Neutrophil (primary cell): Measurements from ENCODE around the gene DEFB112.

ENCODE experiments used
- H3K27ac ChIP-seq: fragments of 200-600 bp; sonication (generic); 2 replicates; pipeline ENCODE4 v1.5.1; 2016; ENCODE audit warnings: mild to moderate bottlenecking, moderate library complexity
- H3K27me3 ChIP-seq: fragments of 200-600 bp; sonication (generic); 2 replicates; pipeline ENCODE4 v1.6.0; 2016; ENCODE audit warnings: mild to moderate bottlenecking
- H3K36me3 ChIP-seq: fragments of 200-600 bp; sonication (generic); 2 replicates; pipeline ENCODE4 v1.5.1; 2017
- H3K4me1 ChIP-seq, 2 experiments: fragments of 200-600 bp in 1 of 2; sonication (generic) in 1 of 2; 1 replicate in 1 of 2; 2 replicates in 1 of 2; pipeline versions ENCODE4 v1.5.1 to v1.6.1; 2013 to 2016; ENCODE audit warnings: low read depth in 1 of 2, low read length in 1 of 2, mild to moderate bottlenecking in 1 of 2, moderate library complexity in 1 of 2; ENCODE audit not compliant: control insufficient read depth in 1 of 2, insufficient read depth in 1 of 2
- H3K4me3 ChIP-seq, 2 experiments: fragments of 200-600 bp in 1 of 2; sonication (generic) in 1 of 2; 1 replicate in 1 of 2; 2 replicates in 1 of 2; pipeline ENCODE4 v1.5.1; 2013 to 2016; ENCODE audit warnings: low read depth in 1 of 2, low read length in 1 of 2, mild to moderate bottlenecking in 1 of 2, moderate library complexity in 1 of 2
- H3K9me3 ChIP-seq: fragments of 200-600 bp; sonication (generic); 2 replicates; pipeline ENCODE4 v1.5.1; 2016
- CTCF ChIP-seq: fragments of 200-600 bp; sonication (generic); IDR thresholded peaks from 2 replicates; pipeline ENCODE4 v1.5.1; 2016; ENCODE audit warnings: antibody characterized with exemption

The DEFB112 gene, protein sequence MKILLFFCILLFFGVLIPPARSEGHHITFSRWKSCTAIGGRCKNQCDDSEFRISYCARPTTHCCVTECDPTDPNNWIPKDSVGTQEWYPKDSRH

GRCh38 chr6:50049829-50050228 lies at the start of gene DEFB112:
TSS of gene DEFB112 (minus strand) at chr6:50049929. CDS start at chr6:50049869, 60 bp downstream.
- H3K27ac ChIP-seq: no peak within 1 kb of the TSS
- no peak within 1 kb of the TSS for H3K4me3 ChIP-seq
- TF ChIP-seq CTCF: no peak
- no peaks in the 10 kb centered on the region for H3K4me1 ChIP-seq
- H3K9me3 ChIP-seq: no peaks in the 10 kb centered on the region
- H3K36me3 ChIP-seq: no peaks in the 10 kb centered on the region
- H3K27me3 ChIP-seq: no peaks in the 10 kb centered on the region

DNA sequence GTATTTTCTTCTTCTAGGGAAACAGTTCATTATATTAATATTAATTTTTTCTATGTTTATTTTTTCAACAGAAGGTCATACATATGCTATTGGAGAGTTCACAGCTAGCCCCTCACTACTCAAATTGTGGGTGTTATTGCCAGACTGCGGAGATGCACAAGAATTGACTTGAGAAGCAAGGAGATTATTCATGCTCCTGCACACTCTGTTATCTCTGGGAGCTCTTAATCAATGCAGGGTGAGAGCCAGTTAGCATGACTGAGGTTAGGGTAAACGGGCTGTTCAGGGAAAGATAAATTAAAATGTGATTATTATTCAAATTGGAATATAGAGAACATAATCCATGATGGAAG lies 48.9 kb upstream of the DEFB112 start:
- H3K9me3 ChIP-seq: no peaks in the 10 kb centered on the region
- H3K4me1 ChIP-seq: no peaks in the 10 kb centered on the region
- H3K27ac ChIP-seq: no peak overlapping the region
- TF ChIP-seq CTCF: no peak
- no peaks in the 10 kb centered on the region for H3K36me3 ChIP-seq
- H3K4me3 ChIP-seq: no peak overlapping the region
- no peaks in the 10 kb centered on the region for H3K27me3 ChIP-seq

- H3K36me3 ChIP-seq: no peaks in the 10 kb centered on the region
- H3K4me1 ChIP-seq: no peaks in the 10 kb centered on the region
- no peak overlapping the region for H3K4me3 ChIP-seq
- TF ChIP-seq CTCF: no peak
- H3K27me3 ChIP-seq: no peaks in the 10 kb centered on the region
- no peak overlapping the region for H3K27ac ChIP-seq
- H3K9me3 ChIP-seq: no peaks in the 10 kb centered on the region
These were observed 48.4 kb upstream of the DEFB112 start for GRCh38 chr6:50097966-50098640.

GRCh38 chr6:50096296-50096695 lies 46.6 kb upstream of the DEFB112 start:
- Histone ChIP-seq H3K4me3 (no peak overlapping the region), H3K9me3 (no peaks in the 10 kb centered on the region), H3K27me3 (no peaks in the 10 kb centered on the region), H3K4me1 (no peaks in the 10 kb centered on the region), H3K36me3 (no peaks in the 10 kb centered on the region), H3K27ac (no peak overlapping the region)
- no peak for TF ChIP-seq CTCF

- no peaks in the 10 kb centered on the region for H3K4me1 ChIP-seq
- no peak overlapping the region for H3K27ac ChIP-seq
- no peaks in the 10 kb centered on the region for H3K9me3 ChIP-seq
- no peak overlapping the region for H3K4me3 ChIP-seq
- no peaks in the 10 kb centered on the region for H3K27me3 ChIP-seq
- TF ChIP-seq CTCF: no peak
- H3K36me3 ChIP-seq: no peaks in the 10 kb centered on the region
These were observed 44.2 kb upstream of the DEFB112 start for GRCh38 chr6:50093938-50094272.
